22Rv1 (cell line): ENCODE data around the gene MAST3.

ENCODE experiments used
- CTCF ChIP-seq: fragments of 450-650 bp; IDR thresholded peaks from 2 replicates; pipeline ENCODE4 v1.5.1; 2017; ENCODE audit warnings: mild to moderate bottlenecking
- ZFX ChIP-seq: fragments of 450-650 bp; IDR thresholded peaks from 2 replicates; pipeline ENCODE4 v1.6.1; 2017; ENCODE audit warnings: antibody characterized with exemption, borderline replicate concordance

- TF ChIP-seq CTCF, result no peak
- no peak for TF ChIP-seq ZFX
Measured at GRCh38 chr19:18085702-18086457, 11.7 kb upstream of the MAST3 start.
